ENCODE measurements around the gene ANKRD37.

- TF ChIP-seq CTCF (conservative IDR thresholded peaks at IDR 0.05) = no peak
- TF ChIP-seq ZFX (IDR thresholded peaks at IDR 0.05) = no peak
These were observed 7.4 kb downstream of the ANKRD37 start for GRCh38 chr4:185404031-185404430.
